Eye (tissue), 1 donor: Measurements from ENCODE around the gene TOX2.

ENCODE experiments used
- DNase-seq: peaks from one replicate; pipeline ENCODE4 v3.0.0-alpha.2; 2015

TOX2 gene

GRCh38 chr20:43916073-43916880, 1.6 kb downstream of the TOX2 start:
- DNase-seq = peak; percentile 69

- DNase-seq = no peak
Observed at GRCh38 chr20:43916881-43917371, 2.3 kb downstream of the TOX2 start.

- peak; percentile 53 for DNase-seq
Observed at GRCh38 chr20:43917380-43917779, 2.7 kb downstream of the TOX2 start.

- no peak for DNase-seq
Observed at GRCh38 chr20:43919686-43920403, 5.2 kb downstream of the TOX2 start.

- no peak for DNase-seq
Observed at GRCh38 chr20:43920797-43921196, 6.1 kb downstream of the TOX2 start.

GRCh38 chr20:43921227-43921780, 6.7 kb downstream of the TOX2 start:
- no peak for DNase-seq

- DNase-seq = no peak
Observed at GRCh38 chr20:43922614-43923013, 8.0 kb downstream of the TOX2 start.

- DNase-seq = no peak
Observed at GRCh38 chr20:43923322-43923721, 8.7 kb downstream of the TOX2 start.

GRCh38 chr20:43923917-43924316, 9.3 kb downstream of the TOX2 start:
- DNase-seq = no peak

- no peak for DNase-seq
Observed at GRCh38 chr20:43925215-43925614, 10.6 kb downstream of the TOX2 start.

GRCh38 chr20:43925801-43926200, 11.1 kb downstream of the TOX2 start:
- no peak for DNase-seq

GRCh38 chr20:43926287-43927050, 11.8 kb downstream of the TOX2 start:
- DNase-seq = no peak

- DNase-seq = no peak
Observed at GRCh38 chr20:43931976-43932375, 17.3 kb downstream of the TOX2 start.

- DNase-seq = no peak
Observed at GRCh38 chr20:43934833-43935232, 20.2 kb downstream of the TOX2 start.

GRCh38 chr20:43936104-43936770, 21.6 kb downstream of the TOX2 start:
- DNase-seq = peak; percentile 75

- DNase-seq = no peak
Observed at GRCh38 chr20:43936805-43937204, 22.2 kb downstream of the TOX2 start.

- DNase-seq = no peak
Observed at GRCh38 chr20:43937591-43937990, 22.9 kb downstream of the TOX2 start.

GRCh38 chr20:43938017-43938655, 23.5 kb downstream of the TOX2 start:
- no peak for DNase-seq

GRCh38 chr20:43938932-43939761, 24.5 kb downstream of the TOX2 start:
- DNase-seq = peak; percentile 59

- DNase-seq = no peak
Observed at GRCh38 chr20:43939762-43940121, 25.1 kb downstream of the TOX2 start.
